PC-3 (cell line): ENCODE data around the gene TBC1D2.

ENCODE experiments used
- CTCF ChIP-seq: fragments of 300-600 bp; sonication (generic); conservative IDR thresholded peaks from 2 replicates; pipeline ENCODE4 v1.5.1; 2017; ENCODE audit warnings: antibody characterized with exemption, low read depth, mild to moderate bottlenecking, low read length
- EZH2 ChIP-seq: fragments of 300-600 bp; sonication (generic); IDR thresholded peaks from one replicate; pipeline ENCODE4 v1.6.1; 2017; ENCODE audit warnings: antibody characterized with exemption, mild to moderate bottlenecking, low read length; ENCODE audit not compliant: unreplicated experiment

GRCh38 chr9:98210435-98210834 lies 45.0 kb downstream of the TBC1D2 start:
- TF ChIP-seq CTCF (no peak), EZH2 (no peak)
